ENCODE data around the gene SMARCAL1. TPM values are rescaled to one million over a fixed set of nuclear protein-coding genes. Genes with fewer than 3 reads are reported as not detected.

SMARCAL1 gene
- total RNA-seq, 1 donor, result 21.7 TPM

GRCh38 chr2:216436383-216436782, 24.1 kb downstream of the SMARCAL1 start:
- H3K9me3 ChIP-seq (ENCODE audit: low read depth, low read length), result no peaks in the 10 kb centered on the region
- no peaks in the 10 kb centered on the region for H4K20me1 ChIP-seq (ENCODE audit: insufficient read depth, low read length)
- H2AFZ ChIP-seq (ENCODE audit: low read length), result no peak overlapping the region
- peak overlapping the region; percentile 73 for H3K27ac ChIP-seq (ENCODE audit: low read depth, low read length)
- no peaks in the 10 kb centered on the region for H3K79me2 ChIP-seq (ENCODE audit: insufficient read depth, low read length)
- H3K4me3 ChIP-seq (ENCODE audit: insufficient read depth, low read length), result no peak overlapping the region
- no peaks in the 10 kb centered on the region for H3K27me3 ChIP-seq (ENCODE audit: insufficient read depth, low read length)
- no peak overlapping the region for H3K4me2 ChIP-seq (ENCODE audit: insufficient read depth, low read length)
- H3K36me3 ChIP-seq (ENCODE audit: insufficient read depth, low read length), result peaks cover 72% of the 10 kb centered on the region
- no peak for TF ChIP-seq CTCF (IDR thresholded peaks at IDR 0.05; ENCODE audit: extremely low read depth, low read depth, low read length)
- peaks cover 12% of the 10 kb centered on the region for H3K4me1 ChIP-seq (ENCODE audit: insufficient read depth, low read length)
- peak; percentile 81 for DNase-seq (ENCODE audit: insufficient read length, low spot score, missing footprints)

- Histone ChIP-seq H3K79me2 (ENCODE audit: insufficient read depth, low read length) (no peaks in the 10 kb centered on the region), H4K20me1 (ENCODE audit: insufficient read depth, low read length) (no peaks in the 10 kb centered on the region), H3K27ac (ENCODE audit: low read depth, low read length) (no peak overlapping the region), H2AFZ (ENCODE audit: low read length) (no peak overlapping the region), H3K4me1 (ENCODE audit: insufficient read depth, low read length) (peaks cover 21% of the 10 kb centered on the region), H3K4me2 (ENCODE audit: insufficient read depth, low read length) (no peak overlapping the region), H3K9me3 (ENCODE audit: low read depth, low read length) (no peaks in the 10 kb centered on the region), H3K36me3 (ENCODE audit: insufficient read depth, low read length) (peaks cover 55% of the 10 kb centered on the region), H3K27me3 (ENCODE audit: insufficient read depth, low read length) (no peaks in the 10 kb centered on the region), H3K4me3 (ENCODE audit: insufficient read depth, low read length) (no peak overlapping the region)
- no peak for TF ChIP-seq CTCF (IDR thresholded peaks at IDR 0.05; ENCODE audit: extremely low read depth, low read depth, low read length)
- no peak for DNase-seq (ENCODE audit: insufficient read length, low spot score, missing footprints)
Observed at GRCh38 chr2:216441308-216442010, 29.2 kb downstream of the SMARCAL1 start.

GRCh38 chr2:216445501-216445900, 33.2 kb downstream of the SMARCAL1 start:
- Histone ChIP-seq H3K4me1 (ENCODE audit: insufficient read depth, low read length) (peaks cover 17% of the 10 kb centered on the region), H3K36me3 (ENCODE audit: insufficient read depth, low read length) (peaks cover 55% of the 10 kb centered on the region), H3K4me3 (ENCODE audit: insufficient read depth, low read length) (peak overlapping the region; percentile 17), H3K27ac (ENCODE audit: low read depth, low read length) (peak overlapping the region; percentile 74), H4K20me1 (ENCODE audit: insufficient read depth, low read length) (no peaks in the 10 kb centered on the region), H3K79me2 (ENCODE audit: insufficient read depth, low read length) (no peaks in the 10 kb centered on the region), H3K27me3 (ENCODE audit: insufficient read depth, low read length) (no peaks in the 10 kb centered on the region), H3K4me2 (ENCODE audit: insufficient read depth, low read length) (peak overlapping the region; percentile 31), H2AFZ (ENCODE audit: low read length) (no peak overlapping the region), H3K9me3 (ENCODE audit: low read depth, low read length) (no peaks in the 10 kb centered on the region)
- TF ChIP-seq CTCF (IDR thresholded peaks at IDR 0.05; ENCODE audit: extremely low read depth, low read depth, low read length), result no peak
- DNase-seq (ENCODE audit: insufficient read length, low spot score, missing footprints), result no peak

- Histone ChIP-seq H4K20me1 (ENCODE audit: insufficient read depth, low read length) (no peaks in the 10 kb centered on the region), H3K9me3 (ENCODE audit: low read depth, low read length) (no peaks in the 10 kb centered on the region), H2AFZ (ENCODE audit: low read length) (no peak overlapping the region), H3K36me3 (ENCODE audit: insufficient read depth, low read length) (peaks cover 48% of the 10 kb centered on the region), H3K4me1 (ENCODE audit: insufficient read depth, low read length) (peaks cover 17% of the 10 kb centered on the region), H3K27me3 (ENCODE audit: insufficient read depth, low read length) (no peaks in the 10 kb centered on the region), H3K4me2 (ENCODE audit: insufficient read depth, low read length) (no peak overlapping the region), H3K4me3 (ENCODE audit: insufficient read depth, low read length) (no peak overlapping the region), H3K27ac (ENCODE audit: low read depth, low read length) (no peak overlapping the region), H3K79me2 (ENCODE audit: insufficient read depth, low read length) (no peaks in the 10 kb centered on the region)
- no peak for TF ChIP-seq CTCF (IDR thresholded peaks at IDR 0.05; ENCODE audit: extremely low read depth, low read depth, low read length)
- DNase-seq (ENCODE audit: insufficient read length, low spot score, missing footprints), result no peak
Observed at GRCh38 chr2:216446343-216446742, 34.1 kb downstream of the SMARCAL1 start.
